Body of pancreas (tissue), 4 donors: ENCODE measurements around the gene MAD1L1.

Experiments used
- CTCF ChIP-seq, 7 experiments: fragments of 450-650 bp in 4 of 7; fragments of 200-600 bp in 3 of 7; sonication (generic) in 3 of 7; IDR thresholded peaks; one replicate each; pipeline ENCODE4 v1.5.1; 2016 to 2019; ENCODE audit warnings: antibody characterized with exemption in 7 of 7
- POLR2A ChIP-seq, 3 donors: fragments of 450-650 bp; IDR thresholded peaks; one replicate each; pipeline ENCODE4 v1.6.1; 2016; ENCODE audit warnings: antibody characterized with exemption in 3 of 3, mild to moderate bottlenecking in 2 of 3

DNA sequence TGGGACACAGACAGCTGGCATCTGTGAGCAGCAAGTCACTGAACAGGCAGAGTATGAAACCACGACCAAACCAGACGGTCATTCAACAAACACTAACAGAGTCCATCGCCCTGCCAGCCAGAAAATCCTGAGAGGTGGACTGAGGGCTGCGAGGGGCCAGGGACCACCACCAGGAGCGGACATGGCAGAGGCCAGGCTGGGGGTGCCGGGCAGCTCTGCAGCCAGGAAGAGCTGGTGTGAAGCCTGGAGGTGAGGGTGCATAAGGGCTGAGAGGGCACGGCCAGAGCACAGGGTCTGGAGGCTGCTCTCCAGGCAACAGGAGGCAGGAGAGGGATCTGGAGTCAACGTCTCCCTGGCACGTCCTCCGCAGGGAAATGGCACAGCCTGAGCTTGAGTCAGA, 15.5 kb downstream of the MAD1L1 start:
- TF ChIP-seq CTCF (IDR thresholded peaks at IDR 0.05) (no peak), POLR2A (IDR thresholded peaks at IDR 0.05) (no peak)
